ENCODE data around the gene MYOCD.

Gene MYOCD

DNA sequence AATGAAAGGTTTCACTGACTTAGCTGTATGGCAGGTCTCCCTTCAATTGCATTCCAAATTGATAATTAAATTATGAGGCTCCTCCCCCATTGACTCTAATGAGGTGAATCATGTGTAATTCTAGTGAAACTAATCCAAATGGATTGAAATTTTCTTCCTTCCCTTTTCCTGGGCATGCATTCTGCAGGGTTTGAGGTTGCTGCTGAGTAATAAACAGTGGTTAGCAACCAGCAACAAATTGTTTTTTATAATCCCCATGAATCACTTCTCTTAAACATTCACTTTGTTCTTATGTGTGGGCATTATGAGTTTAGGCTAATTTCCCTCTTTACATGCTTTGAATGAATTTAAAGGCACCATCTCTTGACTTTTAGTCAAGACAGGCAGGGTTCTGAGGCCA is 43.4 kb downstream of the MYOCD start:
- no peak for DNase-seq (ENCODE audit: low read depth)

DNA sequence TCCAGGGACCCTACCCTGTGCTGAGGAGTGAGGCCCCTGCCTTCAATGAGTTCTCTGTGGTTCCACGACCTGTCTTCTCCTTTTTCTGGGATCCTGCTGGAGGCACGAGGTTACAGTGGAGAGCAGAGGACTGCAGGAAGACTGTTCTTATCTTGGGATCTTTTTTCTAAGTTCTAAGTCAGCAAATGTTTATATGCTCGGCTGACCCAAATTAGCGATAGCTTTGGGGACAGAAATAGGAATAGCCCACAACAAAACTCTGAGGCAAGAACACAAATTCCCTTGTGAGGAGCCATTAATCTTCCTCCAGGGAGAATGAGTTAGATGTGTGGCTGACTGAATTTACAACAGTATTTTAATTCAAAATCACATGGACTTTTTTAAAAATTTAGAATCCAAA is 46.7 kb downstream of the MYOCD start:
- DNase-seq (ENCODE audit: low read depth) = no peak

DNA sequence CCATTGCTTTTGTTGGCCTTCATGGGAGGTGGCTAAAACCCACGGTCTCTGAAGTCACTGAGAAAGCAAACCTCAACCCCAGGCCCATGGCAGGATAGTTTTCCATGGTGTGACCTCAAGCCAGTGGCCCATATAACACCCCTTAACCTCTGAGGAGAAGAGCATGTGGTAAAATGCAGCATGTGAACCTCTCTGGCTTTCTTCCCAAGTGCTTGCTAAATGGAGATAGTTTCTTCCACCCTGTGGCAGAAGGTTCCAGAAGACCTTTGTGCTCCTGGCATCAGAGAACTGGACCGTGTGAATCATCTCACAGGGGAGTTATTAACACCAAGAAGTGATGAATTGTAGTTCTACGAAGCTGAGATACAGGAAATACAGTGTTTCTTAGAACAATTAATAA is 47.3 kb downstream of the MYOCD start:
- no peak for DNase-seq (ENCODE audit: low read depth)

DNA sequence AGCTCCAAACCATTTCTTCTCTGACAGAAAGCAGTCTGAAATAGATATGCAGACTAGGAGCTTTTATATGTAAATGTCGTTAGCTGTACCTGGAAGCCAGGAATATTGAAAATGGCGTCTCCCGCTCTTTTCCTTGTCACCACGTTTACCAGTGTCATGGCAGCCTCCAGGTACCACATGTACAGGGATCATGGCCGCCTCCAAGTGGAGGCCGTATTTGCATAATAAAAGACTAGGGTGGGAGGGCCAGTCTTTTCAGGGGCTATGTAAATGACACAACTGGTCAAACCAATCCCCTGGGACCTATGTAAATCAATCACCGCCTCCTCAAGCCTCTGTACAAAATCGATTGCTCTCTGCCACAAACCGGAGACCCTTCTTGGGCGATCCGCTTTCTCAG is 54.3 kb downstream of the MYOCD start:
- DNase-seq (ENCODE audit: low read depth) = no peak

DNA sequence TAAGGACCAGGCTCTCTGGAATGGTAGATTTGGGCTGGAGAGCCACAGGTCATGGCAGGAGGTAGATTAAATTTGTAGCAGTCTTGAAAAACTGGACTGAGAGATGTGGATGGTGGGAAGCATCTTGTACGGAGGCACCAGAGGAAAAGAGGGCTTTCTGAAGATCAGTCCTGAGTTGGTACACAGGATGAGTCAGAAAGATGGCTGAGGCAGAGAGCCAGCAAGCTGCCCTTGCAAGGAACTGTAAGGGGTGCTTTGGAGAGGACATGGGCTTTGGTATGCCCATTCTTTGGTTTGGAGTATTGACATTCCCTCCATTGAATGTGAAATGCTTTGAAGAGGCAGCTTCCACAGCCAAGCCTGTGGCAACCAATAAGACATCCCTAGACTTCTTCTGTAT is 55.9 kb downstream of the MYOCD start:
- no peak for DNase-seq (ENCODE audit: low read depth)

DNA sequence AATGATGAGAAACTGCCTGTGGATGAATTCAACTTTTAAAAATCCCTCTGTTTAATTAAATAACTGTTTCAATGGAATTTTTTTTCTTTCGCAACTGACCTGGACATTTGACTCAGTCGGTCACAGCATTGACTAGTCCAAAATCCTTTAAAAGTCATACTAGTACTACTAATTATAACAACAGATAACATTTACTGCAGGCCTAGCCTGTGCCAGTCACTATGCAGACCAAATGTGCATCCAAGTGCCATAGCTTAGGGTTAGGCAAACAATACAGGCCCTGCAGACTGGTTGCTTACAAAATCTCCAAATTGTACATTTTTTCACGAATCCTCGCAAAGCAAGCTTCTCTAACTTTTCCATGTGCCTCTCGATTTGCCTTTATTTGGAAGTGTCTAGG is 56.6 kb downstream of the MYOCD start:
- no peak for DNase-seq (ENCODE audit: low read depth)

DNA sequence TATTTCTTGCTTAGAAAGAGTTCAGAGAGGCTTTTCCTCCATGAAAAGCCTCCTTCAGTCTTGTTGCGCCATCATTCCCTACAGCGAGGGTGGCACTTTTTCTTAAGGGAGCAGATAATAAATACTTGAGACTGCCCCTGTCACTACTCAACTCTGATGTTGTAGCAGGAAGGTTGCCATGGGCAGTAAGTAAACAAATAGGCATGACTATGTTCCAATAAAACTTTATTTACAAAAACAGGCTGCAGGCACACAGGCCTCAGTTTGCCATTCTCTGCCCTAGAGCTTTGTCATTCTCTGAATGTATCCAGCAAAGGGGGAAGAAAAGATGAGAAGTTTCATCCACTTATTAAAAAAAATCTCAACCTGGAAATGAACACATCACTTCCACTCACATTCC is 60.4 kb downstream of the MYOCD start:
- no peak for DNase-seq (ENCODE audit: low read depth)

DNA sequence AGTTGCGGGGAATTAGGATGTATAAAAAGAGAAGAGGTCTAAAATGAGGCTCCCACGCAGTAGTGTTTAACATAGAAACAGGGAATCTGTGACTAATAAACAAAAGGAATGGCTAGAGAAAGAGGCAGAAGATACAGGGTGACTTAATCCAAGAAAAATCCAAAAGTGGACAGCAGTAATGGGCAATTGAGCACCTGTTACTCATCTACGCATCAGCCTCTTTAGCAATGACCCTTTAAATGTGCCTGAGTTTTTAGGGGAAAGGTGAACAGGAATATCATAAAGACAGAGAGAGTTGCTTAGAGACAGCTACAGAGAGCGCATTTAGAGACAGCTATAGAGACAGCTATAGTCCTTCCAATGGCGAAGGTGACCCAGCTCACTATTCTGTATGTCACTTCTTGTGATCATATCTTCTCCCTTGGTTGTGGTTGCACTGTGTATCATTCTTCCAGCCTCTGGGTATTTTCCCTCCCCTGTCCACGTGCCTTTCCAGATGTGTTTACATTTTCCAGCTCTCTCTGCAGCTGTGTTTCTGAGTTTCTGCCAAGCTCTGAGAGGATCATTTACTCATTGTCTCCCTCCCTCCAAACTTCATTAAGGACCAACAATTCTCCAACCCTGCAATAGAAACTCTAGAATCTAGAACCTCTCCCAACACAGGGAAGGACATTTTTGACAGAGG is 61.5 kb downstream of the MYOCD start:
- DNase-seq (ENCODE audit: low read depth) = no peak

DNA sequence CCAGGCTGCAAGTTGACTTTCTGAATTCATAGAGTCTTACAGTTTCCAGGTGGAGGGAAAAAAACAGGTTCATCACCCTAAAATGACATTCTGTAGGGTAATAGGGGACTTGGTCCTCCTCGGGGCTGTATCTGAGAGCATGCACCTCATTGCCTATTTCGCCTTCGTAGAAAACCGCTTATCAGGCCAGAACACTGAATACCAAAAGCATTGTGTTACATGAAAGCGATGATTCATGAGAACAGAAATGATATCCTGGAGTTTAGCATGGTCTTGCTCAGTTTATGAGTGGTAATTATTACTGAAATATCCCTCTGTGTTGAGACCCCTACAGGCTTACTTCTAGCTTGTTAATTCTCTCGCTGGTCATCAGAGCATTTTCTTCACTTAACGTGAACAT is 62.2 kb downstream of the MYOCD start:
- DNase-seq (ENCODE audit: low read depth) = no peak

DNA sequence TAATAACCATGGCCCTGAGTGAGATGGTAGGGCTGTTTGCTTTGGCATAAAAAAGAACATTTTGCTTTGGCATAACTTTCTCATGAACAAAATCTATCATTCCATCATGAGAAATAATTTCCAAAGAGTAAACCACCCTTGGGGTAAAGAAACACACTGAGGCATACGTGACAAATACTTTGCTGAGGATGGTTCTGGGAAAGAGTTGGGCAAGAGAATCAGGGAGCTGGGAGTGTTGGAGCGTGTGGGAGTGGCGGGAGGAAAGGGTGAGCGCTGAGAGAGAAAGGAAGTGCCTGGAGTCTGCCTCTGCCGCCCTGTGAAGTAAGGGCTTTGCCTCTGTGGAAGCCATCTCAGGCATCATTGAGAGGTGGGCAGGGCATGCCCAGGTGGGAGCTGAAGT is 63.4 kb downstream of the MYOCD start:
- no peak for DNase-seq (ENCODE audit: low read depth)

DNA sequence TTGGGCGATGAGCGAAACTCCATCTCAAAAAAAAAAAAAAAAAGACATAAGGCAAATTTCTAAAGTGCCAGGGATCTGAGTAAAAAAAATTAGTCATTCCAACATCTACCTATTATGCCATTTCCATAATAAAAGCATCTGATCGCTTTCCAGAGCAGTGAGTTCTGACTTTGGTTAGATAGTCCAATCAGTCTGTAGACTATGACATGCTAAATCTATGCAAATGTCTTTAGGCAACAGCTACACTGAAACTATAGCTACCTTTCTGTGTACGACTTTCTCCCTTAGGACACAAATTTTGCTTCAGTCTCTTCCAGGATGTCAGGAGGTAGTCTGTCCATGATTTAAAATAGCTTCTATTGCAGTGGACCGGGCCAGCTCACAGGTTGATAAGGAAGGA is 64.7 kb downstream of the MYOCD start:
- DNase-seq (ENCODE audit: low read depth) = no peak

DNA sequence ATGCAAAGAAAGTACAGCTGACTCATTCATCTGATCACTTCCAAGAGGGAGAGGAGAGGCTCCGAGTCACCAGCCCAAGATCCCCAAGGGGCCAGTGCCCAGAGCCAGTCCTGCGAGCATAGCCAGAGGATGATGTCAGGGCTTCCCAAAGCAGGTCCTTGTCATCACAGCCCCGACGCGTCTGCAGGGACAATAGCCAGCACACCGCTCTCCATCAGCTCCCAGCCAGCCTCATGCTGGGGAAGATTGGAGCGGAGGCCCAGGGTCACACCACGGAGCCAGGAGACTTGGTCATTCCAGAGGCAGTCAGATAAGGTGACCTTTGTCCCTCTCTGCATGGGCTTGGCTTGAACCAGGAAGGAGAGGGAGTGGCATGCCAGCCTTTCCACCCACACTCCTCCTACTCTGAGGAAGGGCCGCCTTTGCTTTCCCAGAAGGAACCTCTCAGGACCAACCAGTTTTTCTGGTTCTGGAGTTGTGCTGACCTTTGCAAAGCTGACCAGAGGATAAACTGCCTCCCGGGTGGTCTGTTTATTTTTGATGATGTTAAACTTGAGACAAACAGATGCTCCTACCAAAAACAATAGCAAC is 65.3 kb downstream of the MYOCD start:
- no peak for DNase-seq (ENCODE audit: low read depth)

DNA sequence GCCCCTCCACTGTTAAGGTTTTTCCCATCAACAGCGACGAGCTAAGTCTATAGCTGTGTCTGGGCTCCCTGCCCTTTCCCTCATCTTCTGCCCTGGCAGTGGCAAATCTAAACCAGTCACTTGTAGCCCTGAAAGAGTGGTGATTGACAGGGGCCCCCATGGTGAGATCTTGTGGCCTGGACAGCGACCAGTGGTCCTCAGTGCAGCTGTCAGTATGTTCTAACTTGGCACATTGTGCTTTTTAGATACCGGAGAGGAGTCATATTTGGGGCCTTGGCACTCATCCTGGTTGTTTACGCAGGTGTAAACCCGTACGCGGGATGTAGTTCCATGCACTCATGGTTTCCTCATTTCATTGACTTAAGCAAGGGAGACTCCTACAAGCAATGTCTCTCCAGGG is 66.1 kb downstream of the MYOCD start:
- DNase-seq (ENCODE audit: low read depth) = no peak

DNA sequence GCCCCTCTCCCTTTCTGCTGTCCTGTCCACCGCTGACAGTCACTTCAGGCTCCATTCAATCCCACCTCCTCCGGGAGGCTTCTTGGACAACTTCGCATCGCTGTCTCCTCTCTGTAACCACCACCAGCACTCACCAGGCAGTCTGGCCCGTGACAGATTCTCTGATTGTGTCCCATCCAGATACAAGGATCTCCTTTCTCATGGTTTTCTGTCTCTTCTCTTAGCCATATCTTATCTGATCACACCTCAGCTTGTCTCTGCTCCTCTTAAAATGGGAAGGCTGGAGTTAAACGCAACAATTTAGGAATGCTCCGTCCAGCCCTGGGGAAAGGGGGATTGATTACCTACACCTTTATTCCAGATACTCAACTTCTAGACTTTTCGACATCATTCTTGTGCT is 66.7 kb downstream of the MYOCD start:
- DNase-seq (ENCODE audit: low read depth) = no peak

DNA sequence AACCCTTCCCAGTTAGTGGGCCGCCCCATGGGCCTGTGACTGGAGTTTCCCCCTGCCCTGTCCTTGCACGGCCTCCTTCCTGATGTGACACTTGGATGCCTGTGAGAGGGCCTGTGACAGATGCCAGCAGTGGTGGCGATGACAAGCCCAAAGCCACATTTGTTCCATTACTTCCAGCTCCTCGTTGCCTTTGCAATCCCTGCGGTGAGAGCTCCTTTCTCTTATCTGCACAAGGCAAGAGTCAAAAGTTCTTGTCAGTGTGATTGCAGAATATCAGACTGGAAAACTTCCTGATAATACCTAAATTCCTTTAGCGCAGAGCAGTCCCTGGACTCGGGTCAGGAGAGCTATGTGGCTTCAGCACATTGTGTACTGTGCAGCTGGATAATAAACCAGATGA is 69.2 kb downstream of the MYOCD start:
- no peak for DNase-seq (ENCODE audit: low read depth)

DNA sequence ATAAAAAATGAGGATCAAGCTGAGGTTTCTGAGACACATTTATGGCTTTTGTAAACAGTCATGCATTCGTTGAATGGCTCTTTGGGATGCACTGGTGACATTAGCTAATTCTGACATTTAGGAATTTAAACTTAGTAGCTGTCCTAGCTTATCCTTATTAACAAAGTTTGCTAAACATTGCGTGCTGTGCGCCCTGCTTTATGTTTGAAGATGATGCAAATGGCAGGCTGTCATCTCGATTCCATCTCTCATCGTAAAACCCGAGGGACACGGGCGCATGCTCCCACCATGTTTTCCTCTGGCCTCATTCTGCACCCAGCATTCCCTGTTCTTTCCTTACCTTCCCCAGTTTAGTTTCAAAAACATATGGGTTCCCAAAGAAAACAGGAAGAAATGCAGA is 69.8 kb downstream of the MYOCD start:
- DNase-seq (ENCODE audit: low read depth) = no peak

DNA sequence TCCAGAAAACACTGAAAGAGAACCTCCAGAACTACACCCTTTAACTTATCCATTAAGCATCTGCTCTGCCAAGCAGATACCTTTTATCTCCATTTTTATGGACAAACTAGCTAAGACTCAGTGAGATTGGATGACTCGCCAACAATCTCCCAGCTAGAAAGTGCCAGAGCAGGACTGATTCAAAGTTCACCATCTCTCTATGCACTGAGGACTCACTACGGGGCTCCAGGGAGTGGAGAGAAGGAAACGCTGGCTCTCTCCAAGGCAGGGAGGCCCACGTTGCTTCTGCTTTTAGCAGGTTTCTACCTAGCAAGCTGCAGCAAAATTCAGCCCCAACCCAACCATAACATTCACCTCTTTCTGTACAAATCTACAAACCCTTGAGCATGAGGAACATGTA is 70.8 kb downstream of the MYOCD start:
- no peak for DNase-seq (ENCODE audit: low read depth)

DNA sequence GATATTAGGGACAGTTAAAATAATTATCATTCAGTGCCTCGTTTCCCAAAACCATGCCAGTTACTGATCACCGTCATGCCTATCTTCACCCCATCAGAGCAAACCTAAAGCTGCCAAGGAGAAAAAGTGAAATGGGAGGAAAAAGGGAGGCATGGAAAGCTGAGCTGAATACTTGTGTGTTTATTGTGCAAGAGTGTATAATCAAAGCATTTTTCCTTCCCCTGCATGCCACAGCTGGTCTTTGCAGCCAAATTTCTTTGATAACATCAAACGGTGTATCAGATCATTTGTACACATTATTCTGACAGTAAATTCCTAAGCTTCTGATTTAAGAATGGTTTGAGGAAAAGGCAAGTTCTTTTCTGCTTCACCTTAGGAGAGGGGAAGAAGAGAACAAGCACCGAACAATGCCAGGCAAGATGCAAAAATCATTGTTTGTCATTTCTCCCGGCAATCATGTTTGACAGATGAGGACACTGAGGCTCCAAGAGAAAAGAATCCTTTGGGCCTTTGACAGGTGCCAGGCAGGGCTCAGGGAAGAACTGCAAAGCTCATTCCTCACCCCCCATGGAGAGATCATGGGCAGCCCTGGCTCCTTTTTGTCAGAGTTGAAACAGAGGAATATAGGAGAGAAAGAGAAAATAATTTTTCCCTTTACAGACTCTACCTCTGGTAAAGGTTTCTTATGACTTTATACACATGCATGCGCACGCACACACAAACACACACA is 72.2 kb downstream of the MYOCD start:
- DNase-seq (ENCODE audit: low read depth) = no peak

DNA sequence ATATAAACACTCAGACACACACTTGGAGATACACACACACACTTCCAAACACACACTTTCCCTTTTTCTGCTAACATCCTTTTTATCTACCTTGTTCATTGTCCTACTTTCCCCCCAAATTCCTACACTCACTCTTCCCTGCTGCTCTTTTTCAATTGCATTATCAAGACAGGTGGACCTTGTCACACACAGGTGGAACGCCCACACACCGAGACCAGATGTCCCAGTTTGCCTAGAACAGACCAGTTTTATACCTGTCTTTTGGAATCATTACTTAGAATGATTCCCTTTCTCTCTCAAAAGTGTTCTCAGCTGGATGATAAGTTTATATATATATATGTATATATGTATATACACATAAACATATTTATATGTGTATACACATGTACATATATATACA is 72.9 kb downstream of the MYOCD start:
- no peak for DNase-seq (ENCODE audit: low read depth)

DNA sequence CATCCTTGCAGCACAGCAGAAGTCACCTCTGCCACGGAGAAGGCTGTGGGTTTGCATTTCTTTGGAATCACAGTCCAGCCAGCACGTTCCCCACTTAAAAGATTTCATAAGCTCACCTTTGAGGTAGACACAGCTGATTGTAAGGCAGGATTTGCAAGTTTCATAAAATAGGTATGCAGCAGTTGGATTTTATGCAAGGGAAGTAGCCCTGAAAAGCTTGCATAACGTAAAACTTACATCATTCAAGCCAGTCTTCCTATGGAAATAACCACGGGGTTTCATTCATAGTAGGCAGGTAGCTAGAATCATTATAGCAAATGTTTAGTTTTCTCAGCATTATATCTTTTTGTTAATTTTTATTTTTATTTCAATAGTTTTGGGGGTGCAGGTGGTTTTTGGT is 73.8 kb downstream of the MYOCD start:
- DNase-seq (ENCODE audit: low read depth) = no peak

DNA sequence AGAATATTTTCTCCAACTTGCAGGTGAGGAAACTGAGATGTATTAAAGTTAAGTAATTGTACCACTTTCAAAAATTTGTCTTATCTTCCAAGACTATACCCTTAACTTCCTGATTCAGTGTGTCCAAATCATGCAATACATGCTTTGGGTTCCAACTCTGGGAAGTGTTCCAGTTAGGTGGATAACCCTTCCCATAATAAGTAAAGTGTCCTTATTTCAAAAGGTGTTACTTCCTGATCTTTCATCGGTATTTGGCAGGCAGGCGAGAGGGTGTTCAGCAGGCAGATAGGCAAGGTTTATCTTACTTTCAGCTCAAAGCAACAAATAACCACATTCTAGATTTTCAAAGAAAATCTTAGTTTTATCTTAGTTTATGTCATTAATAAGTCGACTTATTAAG is 77.4 kb downstream of the MYOCD start:
- no peak for DNase-seq (ENCODE audit: low read depth)

DNA sequence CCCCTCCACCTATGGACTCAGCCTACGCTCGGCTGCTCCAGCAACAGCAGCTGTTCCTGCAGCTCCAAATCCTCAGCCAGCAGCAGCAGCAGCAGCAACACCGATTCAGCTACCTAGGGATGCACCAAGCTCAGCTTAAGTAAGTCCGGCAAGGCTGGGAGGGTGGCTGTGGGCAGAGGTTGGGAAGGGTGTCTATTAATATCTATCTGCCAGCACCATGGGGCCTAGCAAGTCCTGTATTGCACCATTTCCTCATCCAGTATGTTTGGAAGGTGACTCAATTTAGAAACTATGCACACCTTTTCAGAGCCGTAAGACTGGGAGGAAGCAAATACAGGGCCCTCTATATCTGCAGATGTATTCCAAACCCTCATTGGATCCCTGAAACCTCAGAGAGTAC is 78.6 kb downstream of the MYOCD start:
- no peak for DNase-seq (ENCODE audit: low read depth)

DNA sequence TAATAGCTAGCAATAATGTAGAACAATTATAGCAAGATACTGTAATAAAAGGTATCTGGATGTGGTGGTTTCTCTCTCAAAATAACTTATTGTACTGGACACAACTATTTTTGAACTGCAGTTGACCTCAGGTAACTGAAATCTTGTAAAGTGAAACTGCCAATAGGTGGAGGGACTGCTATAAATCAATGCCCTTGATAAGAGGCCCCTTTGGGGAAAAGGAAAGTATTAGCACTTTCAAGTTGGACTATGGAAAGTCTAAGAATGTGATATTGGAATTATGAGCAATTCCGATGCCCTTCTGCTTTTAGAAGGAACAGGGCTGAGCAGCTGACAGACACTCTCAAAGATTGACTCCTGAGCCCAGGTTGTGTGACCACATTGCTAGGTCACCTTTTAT is 79.1 kb downstream of the MYOCD start:
- DNase-seq (ENCODE audit: low read depth) = no peak

DNA sequence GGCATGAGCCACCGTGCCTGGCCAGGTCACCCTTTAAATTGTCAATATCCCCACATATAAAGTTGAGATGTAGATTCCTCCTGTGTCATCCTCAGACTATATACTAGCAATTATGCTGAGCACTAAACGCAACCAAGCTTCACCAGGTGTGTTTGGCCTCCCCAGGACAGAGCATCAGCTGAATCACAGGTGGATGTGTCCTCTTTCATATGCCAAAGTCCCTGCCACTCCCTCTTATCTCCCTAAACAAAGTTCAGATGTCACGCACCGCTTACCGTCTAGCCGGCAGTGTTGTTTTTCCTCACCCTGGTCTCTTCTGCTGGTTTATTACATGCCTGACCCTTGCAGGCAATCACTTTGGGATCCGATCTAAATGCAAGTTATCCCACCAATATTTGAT is 79.8 kb downstream of the MYOCD start:
- no peak for DNase-seq (ENCODE audit: low read depth)

Measured in activated T-helper 1 cell treated with Interleukin-2 at 50 U/mL for 16 hours (primary cell).